HepG2 (cell line): ENCODE data around the gene TMEM130. TPM values are rescaled to one million over a fixed set of nuclear protein-coding genes. Genes with fewer than 3 reads are reported as not detected.

Source experiments
- ATRX ChIP-seq: sonication (generic); formaldehyde crosslinking; IDR thresholded peaks from 2 replicates; pipeline ENCODE4 v1.4.0; 2020; ENCODE audit warnings: missing genetic modification reagents, borderline replicate concordance
- CCAR2 ChIP-seq: fragments of 200-400 bp; formaldehyde crosslinking; optimal IDR thresholded peaks from 2 replicates; pipeline ENCODE3; 2018; ENCODE audit warnings: low read depth, mild to moderate bottlenecking, low read length, moderate library complexity
- ESRRA ChIP-seq: sonication (generic); formaldehyde crosslinking; IDR thresholded peaks from 2 replicates; pipeline ENCODE4 v1.5.1; 2020; ENCODE audit warnings: mild to moderate bottlenecking, low read depth, missing genetic modification reagents
- HNF4A ChIP-seq: sonication (generic); formaldehyde crosslinking; IDR thresholded peaks from 2 replicates; pipeline ENCODE4 v1.4.0; 2020; ENCODE audit warnings: missing genetic modification reagents
- NFE2L1 ChIP-seq: sonication (generic); formaldehyde crosslinking; IDR thresholded peaks from 2 replicates; pipeline ENCODE4 v1.4.0; 2020; ENCODE audit warnings: missing genetic modification reagents, mild to moderate bottlenecking, borderline replicate concordance
- NFIB ChIP-seq: sonication (generic); formaldehyde crosslinking; IDR thresholded peaks from 2 replicates; pipeline ENCODE4 v1.9.0; 2021; ENCODE audit warnings: missing genetic modification reagents, mild to moderate bottlenecking, borderline replicate concordance
- NFKB2 ChIP-seq: sonication (generic); formaldehyde crosslinking; IDR thresholded peaks from 2 replicates; pipeline ENCODE4 v1.4.0; 2020; ENCODE audit warnings: missing genetic modification reagents, borderline replicate concordance
- POLR2G ChIP-seq: fragments of 200-400 bp; formaldehyde crosslinking; IDR thresholded peaks from 2 replicates; pipeline ENCODE4 v1.6.1; 2018; ENCODE audit warnings: mild to moderate bottlenecking, low read depth, low read length, moderate library complexity
- PRPF4 ChIP-seq: fragments of 200-400 bp; formaldehyde crosslinking; IDR thresholded peaks from 2 replicates; pipeline ENCODE4 v1.6.1; 2016; ENCODE audit warnings: low read length, low read depth; ENCODE audit not compliant: poor library complexity, severe bottlenecking
- TAF1 ChIP-seq: sonication (generic); formaldehyde crosslinking; IDR thresholded peaks from 2 replicates; pipeline ENCODE4 v1.4.0; 2020; ENCODE audit warnings: missing genetic modification reagents
- TMF1 ChIP-seq: sonication (generic); formaldehyde crosslinking; IDR thresholded peaks from 2 replicates; pipeline ENCODE4 v1.8.1; 2022; ENCODE audit warnings: low read depth, missing genetic modification reagents
- TSC22D2 ChIP-seq: sonication (generic); formaldehyde crosslinking; IDR thresholded peaks from 2 replicates; pipeline ENCODE4 v1.5.1; 2020; ENCODE audit warnings: missing genetic modification reagents, mild to moderate bottlenecking, borderline replicate concordance
- ZBTB38 ChIP-seq: sonication (generic); formaldehyde crosslinking; IDR thresholded peaks from 2 replicates; pipeline ENCODE4 v1.5.1; 2020; ENCODE audit warnings: mild to moderate bottlenecking, missing genetic modification reagents
- ZNF317 ChIP-seq: sonication (generic); formaldehyde crosslinking; IDR thresholded peaks from 2 replicates; pipeline ENCODE4 v1.5.0; 2020; ENCODE audit warnings: mild to moderate bottlenecking, missing genetic modification reagents
- ZNF530 ChIP-seq: sonication (generic); formaldehyde crosslinking; IDR thresholded peaks from 2 replicates; pipeline ENCODE4 v1.5.0; 2020; ENCODE audit warnings: low read depth, mild to moderate bottlenecking, missing genetic modification reagents
- ZNF615 ChIP-seq: sonication (generic); formaldehyde crosslinking; IDR thresholded peaks from 2 replicates; pipeline ENCODE4 v1.5.0; 2020; ENCODE audit warnings: mild to moderate bottlenecking, missing genetic modification reagents, borderline replicate concordance
- ZNF766 ChIP-seq: sonication (generic); formaldehyde crosslinking; IDR thresholded peaks from 2 replicates; pipeline ENCODE4 v1.5.0; 2020; ENCODE audit warnings: missing genetic modification reagents, borderline replicate concordance
- ZNF83 ChIP-seq: sonication (generic); formaldehyde crosslinking; IDR thresholded peaks from 2 replicates; pipeline ENCODE4 v1.4.0; 2020; ENCODE audit warnings: missing genetic modification reagents, mild to moderate bottlenecking, borderline replicate concordance
- ZZZ3 ChIP-seq: sonication (generic); formaldehyde crosslinking; IDR thresholded peaks from 2 replicates; pipeline ENCODE4 v1.4.0; 2020; ENCODE audit warnings: missing genetic modification reagents, mild to moderate bottlenecking, borderline replicate concordance
- polyA plus RNA-seq, 8 experiments: library from polyadenylated mRNA; depleted of rRNA in 3 of 8; stranded (reverse) in 7 of 8; unstranded in 1 of 8; fragments of >200 nt; fragmentation: Illumina TruSeq in 4 of 8; extraction: Trizol in 4 of 8; gene quantifications; 2 replicates each; pipeline versions ENCODE4 v1.2.1 to v1.2.3, GENCODE V29; 2011 to 2016; ENCODE audit warnings: low read depth in 4 of 8, missing spikeins in 1 of 8, mixed read lengths in 1 of 8; ENCODE audit not compliant: insufficient read depth in 1 of 8
- total RNA-seq, 5 experiments: library from RNA; depleted of rRNA; stranded (reverse); fragments of >200 nt; fragmentation: Illumina TruSeq; extraction: Trizol; gene quantifications; 2 replicates each; pipeline ENCODE4 v1.2.3, GENCODE V29; 2016; ENCODE audit warnings: low read depth in 1 of 5
- TF ChIP-seq, protein P1 (sequence below): fragments of 450-650 bp; IDR thresholded peaks from 2 replicates; pipeline ENCODE4 v1.6.1; 2017
- TF ChIP-seq, protein P2 (sequence below): sonication (generic); formaldehyde crosslinking; IDR thresholded peaks from 2 replicates; pipeline ENCODE4 v1.5.0; 2020; ENCODE audit warnings: missing genetic modification reagents
- TF ChIP-seq, protein P3 (sequence below): sonication (generic); formaldehyde crosslinking; IDR thresholded peaks from 2 replicates; pipeline ENCODE4 v1.9.0; 2021; ENCODE audit warnings: missing genetic modification reagents, mild to moderate bottlenecking, borderline replicate concordance
- TF ChIP-seq, protein P4 (sequence below): sonication (generic); formaldehyde crosslinking; IDR thresholded peaks from 2 replicates; pipeline ENCODE4 v1.4.0; 2020; ENCODE audit warnings: missing genetic modification reagents, mild to moderate bottlenecking, borderline replicate concordance

Gene TMEM130
- total and polyA plus RNA-seq, 2 of the 13 experiments (the other 11 are each of a cell fraction or from before 2014, with no cell fraction given), result not detected

DNA sequence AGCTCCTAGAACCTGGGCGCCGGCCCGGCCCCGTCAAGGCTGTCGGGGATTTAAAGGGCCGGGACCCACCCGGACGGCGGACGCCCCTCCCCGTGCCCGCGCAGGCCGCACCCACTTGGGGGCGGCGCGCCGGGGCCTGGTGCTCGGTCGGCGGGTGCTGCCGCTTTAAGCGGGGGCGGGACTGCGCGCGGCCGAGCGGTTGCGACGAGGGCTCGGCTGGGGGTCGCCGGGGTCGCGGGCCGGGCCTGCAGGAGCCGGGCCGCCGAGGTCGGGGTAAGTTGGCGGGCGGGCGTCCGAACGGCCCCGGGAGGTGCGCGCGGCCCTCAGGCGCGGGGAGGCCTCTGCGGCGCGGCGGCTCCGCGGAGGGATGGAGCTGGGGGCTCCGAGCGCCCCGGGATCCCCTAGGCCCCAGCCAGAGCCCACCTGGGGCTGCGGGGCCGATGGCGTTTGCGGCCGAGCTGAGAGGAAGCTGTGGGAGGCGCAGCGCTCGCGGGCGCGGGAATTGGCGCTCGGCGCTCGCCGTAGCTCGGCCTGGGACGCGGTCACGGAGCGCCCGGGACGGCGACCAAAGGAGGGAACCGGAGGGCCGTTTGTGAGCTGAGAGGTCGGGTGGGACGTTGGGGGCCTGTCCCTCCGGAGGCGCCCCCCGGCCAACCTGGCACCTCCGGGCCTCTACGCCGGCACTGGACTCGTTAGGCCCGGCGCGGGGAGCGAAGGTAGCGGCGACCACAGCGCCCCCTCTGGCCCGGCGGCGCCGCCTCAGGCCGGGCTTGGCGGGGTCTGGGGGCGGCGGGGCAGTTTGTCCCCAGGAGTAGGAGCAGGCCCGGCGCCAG, 8.8 kb upstream of the TMEM130 start, which contains the start of gene TRRAP (continued):
- TF ChIP-seq ZNF766 (CRISPR knock-in tag) (no peak; the same call in 1 of the 2 replicates), ESRRA (no peak), ZBTB38 (CRISPR knock-in tag) (0 out of 2 replicates have a peak, but pooled peaks have one; percentile 25), CCAR2 (no peak), TSC22D2 (no peak), PRPF4 (no peak), HNF4A (no peak), POLR2G (peak; percentile 57), TMF1 (CRISPR knock-in tag) (peak; percentile 73; the same call in 1 of the 2 replicates), ZNF317 (CRISPR knock-in tag) (no peak), ZNF83 (CRISPR knock-in tag) (no peak), NFE2L1 (0 out of 2 replicates have a peak, but pooled peaks have one; percentile 25), ZNF615 (CRISPR knock-in tag) (no peak), TAF1 (CRISPR knock-in tag) (peak; percentile 52), ZZZ3 (no peak), NFIB (CRISPR knock-in tag) (no peak), NFKB2 (CRISPR knock-in tag) (peak; percentile 86; the same call in 1 of the 2 replicates), ZNF530 (no peak), ATRX (no peak)
- TF ChIP-seq, protein P1, sequence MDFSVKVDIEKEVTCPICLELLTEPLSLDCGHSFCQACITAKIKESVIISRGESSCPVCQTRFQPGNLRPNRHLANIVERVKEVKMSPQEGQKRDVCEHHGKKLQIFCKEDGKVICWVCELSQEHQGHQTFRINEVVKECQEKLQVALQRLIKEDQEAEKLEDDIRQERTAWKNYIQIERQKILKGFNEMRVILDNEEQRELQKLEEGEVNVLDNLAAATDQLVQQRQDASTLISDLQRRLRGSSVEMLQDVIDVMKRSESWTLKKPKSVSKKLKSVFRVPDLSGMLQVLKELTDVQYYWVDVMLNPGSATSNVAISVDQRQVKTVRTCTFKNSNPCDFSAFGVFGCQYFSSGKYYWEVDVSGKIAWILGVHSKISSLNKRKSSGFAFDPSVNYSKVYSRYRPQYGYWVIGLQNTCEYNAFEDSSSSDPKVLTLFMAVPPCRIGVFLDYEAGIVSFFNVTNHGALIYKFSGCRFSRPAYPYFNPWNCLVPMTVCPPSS, result no peak
- TF ChIP-seq, protein P2, sequence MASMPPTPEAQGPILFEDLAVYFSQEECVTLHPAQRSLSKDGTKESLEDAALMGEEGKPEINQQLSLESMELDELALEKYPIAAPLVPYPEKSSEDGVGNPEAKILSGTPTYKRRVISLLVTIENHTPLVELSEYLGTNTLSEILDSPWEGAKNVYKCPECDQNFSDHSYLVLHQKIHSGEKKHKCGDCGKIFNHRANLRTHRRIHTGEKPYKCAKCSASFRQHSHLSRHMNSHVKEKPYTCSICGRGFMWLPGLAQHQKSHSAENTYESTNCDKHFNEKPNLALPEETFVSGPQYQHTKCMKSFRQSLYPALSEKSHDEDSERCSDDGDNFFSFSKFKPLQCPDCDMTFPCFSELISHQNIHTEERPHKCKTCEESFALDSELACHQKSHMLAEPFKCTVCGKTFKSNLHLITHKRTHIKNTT, result no peak
- TF ChIP-seq, protein P3, sequence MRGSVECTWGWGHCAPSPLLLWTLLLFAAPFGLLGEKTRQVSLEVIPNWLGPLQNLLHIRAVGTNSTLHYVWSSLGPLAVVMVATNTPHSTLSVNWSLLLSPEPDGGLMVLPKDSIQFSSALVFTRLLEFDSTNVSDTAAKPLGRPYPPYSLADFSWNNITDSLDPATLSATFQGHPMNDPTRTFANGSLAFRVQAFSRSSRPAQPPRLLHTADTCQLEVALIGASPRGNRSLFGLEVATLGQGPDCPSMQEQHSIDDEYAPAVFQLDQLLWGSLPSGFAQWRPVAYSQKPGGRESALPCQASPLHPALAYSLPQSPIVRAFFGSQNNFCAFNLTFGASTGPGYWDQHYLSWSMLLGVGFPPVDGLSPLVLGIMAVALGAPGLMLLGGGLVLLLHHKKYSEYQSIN (CRISPR knock-in tag), result no peak
- TF ChIP-seq, protein P4, sequence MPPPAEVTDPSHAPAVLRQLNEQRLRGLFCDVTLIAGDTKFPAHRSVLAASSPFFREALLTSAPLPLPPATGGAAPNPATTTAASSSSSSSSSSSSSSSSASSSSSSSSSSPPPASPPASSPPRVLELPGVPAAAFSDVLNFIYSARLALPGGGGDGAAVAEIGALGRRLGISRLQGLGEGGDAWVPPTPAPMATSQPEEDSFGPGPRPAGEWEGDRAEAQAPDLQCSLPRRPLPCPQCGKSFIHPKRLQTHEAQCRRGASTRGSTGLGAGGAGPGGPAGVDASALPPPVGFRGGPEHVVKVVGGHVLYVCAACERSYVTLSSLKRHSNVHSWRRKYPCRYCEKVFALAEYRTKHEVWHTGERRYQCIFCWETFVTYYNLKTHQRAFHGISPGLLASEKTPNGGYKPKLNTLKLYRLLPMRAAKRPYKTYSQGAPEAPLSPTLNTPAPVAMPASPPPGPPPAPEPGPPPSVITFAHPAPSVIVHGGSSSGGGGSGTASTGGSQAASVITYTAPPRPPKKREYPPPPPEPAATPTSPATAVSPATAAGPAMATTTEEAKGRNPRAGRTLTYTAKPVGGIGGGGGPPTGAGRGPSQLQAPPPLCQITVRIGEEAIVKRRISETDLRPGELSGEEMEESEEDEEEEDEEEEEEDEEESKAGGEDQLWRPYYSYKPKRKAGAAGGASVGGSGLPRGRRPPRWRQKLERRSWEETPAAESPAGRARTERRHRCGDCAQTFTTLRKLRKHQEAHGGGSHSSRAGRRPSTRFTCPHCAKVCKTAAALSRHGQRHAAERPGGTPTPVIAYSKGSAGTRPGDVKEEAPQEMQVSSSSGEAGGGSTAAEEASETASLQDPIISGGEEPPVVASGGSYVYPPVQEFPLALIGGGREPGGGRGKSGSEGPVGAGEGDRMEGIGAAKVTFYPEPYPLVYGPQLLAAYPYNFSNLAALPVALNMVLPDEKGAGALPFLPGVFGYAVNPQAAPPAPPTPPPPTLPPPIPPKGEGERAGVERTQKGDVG (CRISPR knock-in tag), result no peak
